RWPE2 (cell line): ENCODE measurements around the gene SLC12A1.

Source experiments
- ATAC-seq: fragments of 200-7000 bp; cut with Tn5 transposase; 3 replicates; pipeline ENCODE4 v1.9.1; 2021; ENCODE audit warnings: low read depth
- DNase-seq: peaks from one replicate; pipeline ENCODE4 v3.0.0-alpha.2; 2020; ENCODE audit warnings: low spot score
- H3K27ac ChIP-seq: fragments of 450-650 bp; 2 replicates; pipeline ENCODE4 v1.5.1; 2017; ENCODE audit warnings: mild to moderate bottlenecking; ENCODE audit not compliant: poor library complexity, severe bottlenecking
- H3K27me3 ChIP-seq: fragments of 250-450 bp; sonication (Bioruptor Pico); 2 replicates; pipeline ENCODE4 v1.5.1; 2021; ENCODE audit warnings: mild to moderate bottlenecking, moderate library complexity; ENCODE audit not compliant: insufficient read depth, poor library complexity, severe bottlenecking
- H3K36me3 ChIP-seq: fragments of 250-450 bp; sonication (Bioruptor Pico); 2 replicates; pipeline ENCODE4 v1.5.1; 2020; ENCODE audit warnings: low read depth, mild to moderate bottlenecking, moderate library complexity
- H3K4me1 ChIP-seq: fragments of 250-450 bp; sonication (Bioruptor Pico); 2 replicates; pipeline ENCODE4 v1.5.1; 2021; ENCODE audit warnings: mild to moderate bottlenecking, moderate library complexity; ENCODE audit not compliant: insufficient read depth, poor library complexity, severe bottlenecking
- H3K4me3 ChIP-seq: fragments of 250-450 bp; sonication (Bioruptor Pico); 2 replicates; pipeline ENCODE4 v1.5.1; 2021; ENCODE audit warnings: mild to moderate bottlenecking, moderate library complexity; ENCODE audit not compliant: severe bottlenecking
- H3K9me3 ChIP-seq: fragments of 250-450 bp; sonication (Bioruptor Pico); 2 replicates; pipeline ENCODE4 v1.5.1; 2021; ENCODE audit warnings: mild to moderate bottlenecking, moderate library complexity; ENCODE audit not compliant: severe bottlenecking
- CTCF ChIP-seq: fragments of 450-650 bp; IDR thresholded peaks from one replicate; pipeline ENCODE4 v1.5.1; 2017; ENCODE audit warnings: mild to moderate bottlenecking, moderate library complexity; ENCODE audit not compliant: poor library complexity, severe bottlenecking

SLC12A1 gene

GRCh38 chr15:48221261-48221660 is 15.2 kb downstream of the SLC12A1 start:
- no peak overlapping the region for H3K27ac ChIP-seq
- H3K36me3 ChIP-seq = no peaks in the 10 kb centered on the region
- H3K27me3 ChIP-seq = peaks cover 36% of the 10 kb centered on the region
- no peak for TF ChIP-seq CTCF
- no peak overlapping the region for H3K4me3 ChIP-seq
- ATAC-seq (no peak), DNase-seq (no peak)
- H3K9me3 ChIP-seq = no peaks in the 10 kb centered on the region
- H3K4me1 ChIP-seq = no peaks in the 10 kb centered on the region

- Histone ChIP-seq H3K27ac (no peak overlapping the region), H3K4me1 (no peaks in the 10 kb centered on the region), H3K27me3 (peaks cover 36% of the 10 kb centered on the region), H3K36me3 (no peaks in the 10 kb centered on the region), H3K9me3 (no peaks in the 10 kb centered on the region), H3K4me3 (no peak overlapping the region)
- ATAC-seq = no peak
- no peak for DNase-seq
- no peak for TF ChIP-seq CTCF
Measured at GRCh38 chr15:48221885-48222284, 15.8 kb downstream of the SLC12A1 start.

GRCh38 chr15:48222627-48223026 is 16.5 kb downstream of the SLC12A1 start:
- DNase-seq = no peak
- H3K4me1 ChIP-seq = no peaks in the 10 kb centered on the region
- H3K4me3 ChIP-seq = no peak overlapping the region
- no peaks in the 10 kb centered on the region for H3K9me3 ChIP-seq
- H3K27me3 ChIP-seq = peaks cover 36% of the 10 kb centered on the region
- no peak for ATAC-seq
- no peak overlapping the region for H3K27ac ChIP-seq
- H3K36me3 ChIP-seq = no peaks in the 10 kb centered on the region
- no peak for TF ChIP-seq CTCF

- H3K27me3 ChIP-seq = peaks cover 31% of the 10 kb centered on the region
- no peaks in the 10 kb centered on the region for H3K9me3 ChIP-seq
- TF ChIP-seq CTCF = no peak
- ATAC-seq (no peak), DNase-seq (no peak)
- H3K4me3 ChIP-seq = no peak overlapping the region
- no peaks in the 10 kb centered on the region for H3K36me3 ChIP-seq
- no peaks in the 10 kb centered on the region for H3K4me1 ChIP-seq
- no peak overlapping the region for H3K27ac ChIP-seq
Measured at GRCh38 chr15:48225771-48226170, 19.7 kb downstream of the SLC12A1 start.

- Histone ChIP-seq H3K4me1 (no peaks in the 10 kb centered on the region), H3K4me3 (no peak overlapping the region), H3K27ac (no peak overlapping the region), H3K27me3 (no peaks in the 10 kb centered on the region), H3K36me3 (no peaks in the 10 kb centered on the region), H3K9me3 (no peaks in the 10 kb centered on the region)
- DNase-seq = no peak
- ATAC-seq = no peak
- TF ChIP-seq CTCF = no peak
Measured at GRCh38 chr15:48230498-48230897, 24.4 kb downstream of the SLC12A1 start.
